Activated CD4-positive, alpha-beta T cell treated with anti-CD3 and anti-CD28 coated beads for 36 hours (primary cell): Measurements from ENCODE around the gene PAFAH1B2. TPM values are rescaled to one million over a fixed set of nuclear protein-coding genes. Genes with fewer than 3 reads are reported as not detected.

ENCODE experiments used
- ATAC-seq: fragments of 200-7000 bp; cut with Tn5 transposase; one replicate; pipeline ENCODE4 v1.10.0; 2021; ENCODE audit warnings: mild to moderate bottlenecking, moderate library complexity
- CTCF ChIA-PET: fragments of 350-600 bp; sonication (Branson Sonifier 250); formaldehyde crosslinking; loops from one replicate; lab custom pipeline; 2021; ENCODE audit warnings: antibody characterized with exemption; lab: Charles Lee
- POLR2A ChIA-PET: fragments of 350-600 bp; sonication (Branson Sonifier 250); formaldehyde crosslinking; loops from one replicate; lab custom pipeline; 2021; ENCODE audit warnings: antibody characterized with exemption, inconsistent platforms; lab: Charles Lee
- DNase-seq: peaks from one replicate; pipeline ENCODE4 v3.0.0-alpha.2; 2020
- H3K27ac Mint-ChIP-seq: one replicate; pipeline ENCODE4 v1.8.0; 2021; ENCODE audit warnings: mixed read lengths
- H3K27me3 Mint-ChIP-seq: one replicate; pipeline ENCODE4 v1.8.0; 2021; ENCODE audit warnings: mixed read lengths
- H3K36me3 Mint-ChIP-seq: one replicate; pipeline ENCODE4 v1.8.0; 2021; ENCODE audit warnings: low read depth, mixed read lengths
- H3K4me1 Mint-ChIP-seq: one replicate; pipeline ENCODE4 v1.8.0; 2021; ENCODE audit warnings: mixed read lengths
- H3K4me3 Mint-ChIP-seq: one replicate; pipeline ENCODE4 v1.8.0; 2021; ENCODE audit warnings: mild to moderate bottlenecking, moderate library complexity, mixed read lengths
- H3K9me3 Mint-ChIP-seq: one replicate; pipeline ENCODE4 v1.8.0; 2021; ENCODE audit warnings: low read depth, mixed read lengths
- intact Hi-C, 2 experiments: fragments of 100-400 bp; cut with DNase I in 1 of 2; cut with micrococcal nuclease in 1 of 2; formaldehyde crosslinking; loops; one replicate each; pipeline versions ENCODE4 v1.14.2 to v1.15.1; 2022 to 2024; cut with DNase I, micrococcal nuclease
- total RNA-seq, 2 experiments: library from RNA; stranded (reverse); gene quantifications; one replicate each; pipeline ENCODE4 v1.2.3, GENCODE V29; 2021

PAFAH1B2 gene, protein sequence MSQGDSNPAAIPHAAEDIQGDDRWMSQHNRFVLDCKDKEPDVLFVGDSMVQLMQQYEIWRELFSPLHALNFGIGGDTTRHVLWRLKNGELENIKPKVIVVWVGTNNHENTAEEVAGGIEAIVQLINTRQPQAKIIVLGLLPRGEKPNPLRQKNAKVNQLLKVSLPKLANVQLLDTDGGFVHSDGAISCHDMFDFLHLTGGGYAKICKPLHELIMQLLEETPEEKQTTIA
- 10 to 100 TPM; 44.8 to 57.5 TPM for total RNA-seq

DNA sequence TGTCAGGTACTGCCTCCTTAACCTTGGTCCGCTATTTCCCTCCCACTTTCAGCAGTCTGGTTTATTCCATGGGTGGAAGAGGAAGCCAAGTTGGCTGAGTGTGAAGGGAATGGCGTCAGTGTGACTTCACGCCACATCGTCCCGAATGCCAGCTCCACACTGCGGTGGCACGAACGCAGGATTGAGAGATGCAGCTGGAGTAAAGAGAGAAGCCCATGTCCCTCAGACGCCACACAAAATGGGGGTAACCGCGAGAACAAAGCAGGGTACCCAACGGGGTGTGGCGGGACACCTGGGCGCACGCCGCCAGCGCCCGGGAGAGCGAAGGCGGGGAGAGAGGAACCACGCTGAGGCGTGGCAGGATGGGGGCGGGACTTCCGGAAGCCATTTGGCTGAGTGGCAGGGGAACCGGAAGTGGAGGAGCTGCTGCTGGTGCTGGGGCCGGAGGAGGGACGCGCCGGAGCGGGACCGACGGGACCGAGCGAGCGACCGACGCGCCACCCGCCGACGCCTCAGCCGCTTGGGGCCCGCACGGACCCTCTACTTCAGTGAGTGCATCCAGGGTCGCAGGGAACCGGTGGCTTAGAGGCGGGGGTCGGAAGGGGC, at the start of gene PAFAH1B2:
Gene PAFAH1B2 (plus strand): TSS at position 417 of the 606 bp plus-strand sequence. CDS start 8,161 bp downstream, outside the sequence.
- Mint-ChIP-seq H3K27me3 (peaks cover 3% of the 10 kb centered on the region), H3K36me3 (peaks cover 31% of the 10 kb centered on the region), H3K4me3 (peak within 1 kb of the TSS; percentile 99), H3K27ac (peak within 1 kb of the TSS; percentile 94), H3K4me1 (peaks cover 42% of the 10 kb centered on the region), H3K9me3 (no peaks in the 10 kb centered on the region)
- CTCF ChIA-PET = interaction anchor here (0.7 to 4.0 kb wide), 9 partner anchors 18 to 412 kb away, joined by 3 to 35 read pairs (median 5); partner anchors contain the start of genes APOA5 and SIDT2
- peak; percentile 98 for DNase-seq
- intact Hi-C loops = loop anchor here (1.0 to 5.0 kb wide), 8 partner anchors 34 to 372 kb away; partner anchors contain the start of genes PCSK7 (in 2 of the 2), RNF214 (in 2 of the 2), SIDT2 (in 2 of the 2) and BUD13 (in 1 of the 2)
- POLR2A ChIA-PET = interaction anchor here (1.3 to 1.6 kb wide), 4 partner anchors 28 to 290 kb away, joined by 4 to 5 read pairs (median 4); partner anchors contain the start of gene PCSK7
- ATAC-seq = peak; percentile 93

DNA sequence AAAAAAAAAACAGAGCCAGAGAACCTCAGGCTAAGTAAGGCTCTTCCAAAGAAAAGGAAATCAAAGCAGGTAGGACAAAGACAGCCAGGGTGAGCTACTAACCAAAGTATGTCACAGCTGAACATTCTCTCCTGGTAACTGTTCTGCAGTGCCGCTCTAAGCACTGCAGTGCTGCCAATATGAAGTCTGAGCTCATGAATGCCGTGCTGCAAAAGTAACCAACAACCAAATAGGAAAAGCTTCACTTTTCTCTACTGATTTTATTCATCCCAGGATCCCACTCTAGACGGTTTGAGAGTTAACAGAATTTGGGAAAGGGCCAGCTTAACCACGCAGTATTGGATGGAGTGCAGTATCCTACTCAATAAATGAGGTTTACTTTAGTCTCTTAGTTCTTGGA, 49.3 kb upstream of the PAFAH1B2 start:
- H3K4me3 Mint-ChIP-seq = peak overlapping the region; percentile 93

DNA sequence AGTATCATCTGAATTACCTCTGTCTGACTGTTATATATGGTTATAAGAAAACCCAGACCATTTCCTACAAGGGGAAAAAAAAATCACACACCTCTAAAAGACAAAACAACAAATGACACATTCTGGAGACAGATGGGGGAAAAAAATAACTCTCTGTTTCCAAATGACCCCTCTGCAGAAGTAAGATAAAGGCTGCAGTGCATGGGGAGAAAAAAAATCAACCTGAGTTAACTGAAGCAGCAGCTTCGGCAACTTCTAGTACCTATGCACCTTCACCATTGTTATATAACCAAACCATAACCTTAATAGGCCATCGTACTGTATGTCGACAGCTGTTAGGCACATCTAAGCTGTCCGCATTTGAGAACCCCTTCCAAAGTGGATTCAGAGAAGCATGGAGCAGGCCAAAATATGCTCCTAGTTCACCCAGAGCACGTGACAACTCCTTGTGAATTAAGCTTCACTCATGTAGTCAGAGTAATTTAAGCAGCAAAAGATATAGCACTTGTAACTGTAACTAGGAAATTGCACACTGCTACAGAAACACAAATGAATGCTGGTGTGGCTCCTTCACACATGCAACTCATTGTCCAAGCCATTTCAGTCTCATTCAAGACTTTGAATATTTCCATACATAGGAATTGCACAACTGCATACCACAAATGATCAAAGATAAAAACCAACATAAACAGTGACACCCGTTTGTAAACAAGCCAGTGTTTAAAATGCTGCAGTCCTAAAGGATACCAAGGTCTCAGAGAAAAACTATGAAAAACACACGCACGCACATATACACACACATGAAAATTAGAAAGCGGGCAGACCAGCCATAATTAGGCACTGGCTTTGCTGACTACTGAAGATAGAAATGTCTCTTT, 48.6 kb upstream of the PAFAH1B2 start:
- POLR2A ChIA-PET = interaction anchor here (0.5 to 2.2 kb wide), 9 partner anchors 12 to 242 kb away, joined by 3 to 6 read pairs (median 4); no protein-coding TSS in a partner anchor
- CTCF ChIA-PET = interaction anchor here (0.6 to 1.5 kb wide), 7 partner anchors 17 to 1200 kb away, joined by 3 to 10 read pairs (median 3); no protein-coding TSS in a partner anchor
- DNase-seq (no peak), ATAC-seq (no peak)
- H3K36me3 Mint-ChIP-seq = peaks cover 17% of the 10 kb centered on the region
- H3K27me3 Mint-ChIP-seq = no peaks in the 10 kb centered on the region
- peak overlapping the region; percentile 93 for H3K27ac Mint-ChIP-seq
- H3K4me3 Mint-ChIP-seq = peak overlapping the region; percentile 93
- intact Hi-C loops = loop anchor here (2.0 to 5.0 kb wide), 3 partner anchors 69 to 1132 kb away; partner anchors contain the start of gene JAML (in 1 of the 2)
- H3K4me1 Mint-ChIP-seq = peaks cover 72% of the 10 kb centered on the region
- peaks cover 6% of the 10 kb centered on the region for H3K9me3 Mint-ChIP-seq

More for the DNA sequence above, 49.3 kb upstream of the PAFAH1B2 start:
- POLR2A ChIA-PET = interaction anchor here (0.6 to 1.8 kb wide), 7 partner anchors 22 to 241 kb away, joined by 3 to 5 read pairs (median 4); no protein-coding TSS in a partner anchor
- ATAC-seq (no peak), DNase-seq (no peak)
- peak overlapping the region; percentile 52 for H3K27ac Mint-ChIP-seq
- CTCF ChIA-PET = interaction anchor here (0.6 to 1.5 kb wide), 10 partner anchors 11 to 1201 kb away, joined by 3 to 10 read pairs (median 4); no protein-coding TSS in a partner anchor
- peaks cover 6% of the 10 kb centered on the region for H3K9me3 Mint-ChIP-seq
- intact Hi-C loops = loop anchor here in 1 of 2 experiments (1.0 to 5.0 kb wide), 2 partner anchors 163 to 1133 kb away; partner anchors contain the start of gene JAML
- no peaks in the 10 kb centered on the region for H3K27me3 Mint-ChIP-seq
- peaks cover 20% of the 10 kb centered on the region for H3K36me3 Mint-ChIP-seq
- peaks cover 80% of the 10 kb centered on the region for H3K4me1 Mint-ChIP-seq

DNA sequence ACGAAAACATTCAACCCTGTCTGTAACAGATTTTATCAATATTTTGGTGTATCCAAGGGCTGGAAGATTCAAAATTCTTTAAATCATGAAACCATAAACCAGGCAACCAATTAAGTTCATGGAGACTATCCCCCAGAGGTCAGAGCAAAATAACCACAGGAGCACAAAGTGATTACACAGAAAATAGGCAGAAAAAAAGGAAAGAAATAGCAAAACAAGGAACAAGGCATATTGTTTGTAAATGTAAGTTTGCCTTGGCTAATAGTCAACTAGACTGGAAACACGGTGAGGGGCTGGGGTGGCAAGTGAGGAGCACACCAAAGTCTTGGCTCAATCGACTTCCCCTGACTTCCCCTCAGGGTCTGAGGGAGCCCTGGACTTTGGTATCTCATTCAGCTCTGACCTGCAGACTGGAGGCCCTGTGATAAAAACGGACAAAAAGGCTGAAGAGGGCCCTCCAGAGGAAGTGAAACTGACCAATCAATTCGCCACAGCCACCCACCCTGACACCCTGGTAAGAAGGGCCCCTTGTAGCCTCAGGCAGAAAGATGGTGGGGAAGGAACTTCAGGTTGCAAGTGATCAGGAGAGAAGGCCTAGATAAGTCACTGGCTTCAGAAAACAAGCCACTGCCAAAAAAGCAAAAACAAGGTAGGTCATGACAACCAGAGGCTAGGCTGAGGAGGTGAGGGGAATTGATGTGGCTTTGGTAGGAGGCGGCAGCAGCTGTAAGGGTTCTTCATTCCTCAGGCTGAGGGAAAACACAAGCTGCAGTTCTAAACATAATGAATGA, 47.7 kb upstream of the PAFAH1B2 start:
- intact Hi-C loops = loop anchor here (2.0 to 5.0 kb wide), 3 partner anchors 70 to 1131 kb away; partner anchors contain the start of gene JAML (in 1 of the 2)
- Mint-ChIP-seq H3K9me3 (peaks cover 6% of the 10 kb centered on the region), H3K4me1 (peaks cover 67% of the 10 kb centered on the region), H3K36me3 (peaks cover 17% of the 10 kb centered on the region), H3K27ac (peak overlapping the region; percentile 93), H3K4me3 (peak overlapping the region; percentile 93), H3K27me3 (no peaks in the 10 kb centered on the region)
- ChIA-PET CTCF (interaction anchor here (1.2 to 1.8 kb wide), 4 partner anchors 13 to 301 kb away, joined by 3 to 7 read pairs (median 3); no protein-coding TSS in a partner anchor), POLR2A (interaction anchor here (0.5 to 2.2 kb wide), 7 partner anchors 13 to 134 kb away, joined by 3 to 9 read pairs (median 5); no protein-coding TSS in a partner anchor)
- ATAC-seq (peak; percentile 33), DNase-seq (peak; percentile 60)

DNA sequence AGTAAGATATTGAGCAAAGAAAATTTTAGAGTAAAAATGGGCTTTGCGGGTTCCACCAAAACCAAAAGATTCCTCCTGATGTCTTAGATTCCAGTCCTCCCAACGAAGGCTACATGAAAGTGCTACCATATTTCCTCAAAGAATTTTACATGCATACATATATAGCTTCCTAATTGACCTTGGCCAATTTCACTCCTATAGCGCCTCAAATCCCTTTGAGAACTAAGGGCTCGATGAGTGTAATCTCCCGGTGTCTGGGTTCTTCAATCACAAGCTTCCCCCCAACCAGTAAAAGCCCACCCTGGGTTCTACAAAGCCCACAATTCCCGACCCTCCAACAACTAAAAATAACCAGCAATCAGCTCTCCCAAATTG, 47.1 kb upstream of the PAFAH1B2 start:
- DNase-seq (no peak), ATAC-seq (no peak)
- peaks cover 61% of the 10 kb centered on the region for H3K4me1 Mint-ChIP-seq
- H3K9me3 Mint-ChIP-seq = peaks cover 3% of the 10 kb centered on the region
- intact Hi-C loops = loop anchor here (2.0 to 5.0 kb wide), 3 partner anchors 70 to 1130 kb away; partner anchors contain the start of gene JAML (in 1 of the 2)
- H3K27me3 Mint-ChIP-seq = no peaks in the 10 kb centered on the region
- POLR2A ChIA-PET = interaction anchor here (0.5 to 2.2 kb wide), 6 partner anchors 13 to 133 kb away, joined by 3 to 9 read pairs (median 6); no protein-coding TSS in a partner anchor
- H3K27ac Mint-ChIP-seq = peak overlapping the region; percentile 93
- CTCF ChIA-PET = interaction anchor here (1.2 to 1.8 kb wide), 4 partner anchors 13 to 302 kb away, joined by 3 to 7 read pairs (median 3); no protein-coding TSS in a partner anchor
- peaks cover 13% of the 10 kb centered on the region for H3K36me3 Mint-ChIP-seq
- peak overlapping the region; percentile 93 for H3K4me3 Mint-ChIP-seq

DNA sequence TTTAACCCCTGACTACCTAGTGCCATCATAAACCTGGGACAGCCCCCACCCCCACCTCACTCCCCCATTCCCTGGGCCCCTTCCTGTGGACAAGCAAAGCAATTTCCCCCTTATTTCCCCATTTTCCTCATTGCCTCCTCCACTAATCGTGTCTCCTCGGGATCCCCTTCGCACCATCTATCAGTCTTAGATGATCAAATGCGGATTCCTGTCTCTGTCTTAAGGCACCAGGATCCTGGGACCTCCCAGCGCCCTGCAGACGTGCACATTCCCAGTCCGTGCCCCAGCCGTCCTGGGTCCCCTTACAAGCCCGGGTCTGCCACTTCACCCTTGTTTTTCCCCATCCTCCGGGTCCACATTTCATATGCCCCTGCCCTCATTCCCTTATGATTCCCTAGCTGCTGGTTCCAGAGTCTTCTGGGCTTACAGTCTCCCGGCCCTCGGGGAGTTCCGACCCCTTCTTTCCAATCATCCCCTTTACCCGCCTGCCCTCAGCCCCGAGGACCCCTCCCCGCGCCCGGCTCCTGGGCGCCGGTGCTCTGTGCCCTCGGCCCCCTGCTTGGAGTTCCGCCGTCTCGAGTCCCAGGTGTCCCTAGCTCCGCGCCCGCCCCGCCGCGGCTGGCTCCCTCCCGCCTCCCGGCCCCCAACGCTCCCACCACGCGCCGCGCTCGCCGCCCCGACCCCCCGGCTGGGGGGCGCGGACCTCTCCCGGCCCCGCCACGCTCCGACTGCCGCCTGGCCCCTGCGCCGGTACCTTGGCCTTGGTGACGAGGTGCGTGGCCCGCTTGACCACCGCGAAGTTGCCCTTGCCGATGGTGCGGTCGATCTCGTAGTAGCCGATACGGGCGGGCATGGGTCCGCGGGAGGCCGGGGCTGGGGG, 46.5 kb upstream of the PAFAH1B2 start:
- intact Hi-C loops = loop anchor here (1.0 to 5.0 kb wide), 13 partner anchors 34 to 1130 kb away; partner anchors contain the start of genes JAML (in 1 of the 2), PCSK7 (in 1 of the 2), RNF214 (in 1 of the 2) and ZPR1 (in 1 of the 2)
- ATAC-seq (peak; percentile 13), DNase-seq (peak; percentile 57)
- H3K4me3 Mint-ChIP-seq = peak overlapping the region; percentile 93
- H3K27ac Mint-ChIP-seq = peak overlapping the region; percentile 93
- H3K36me3 Mint-ChIP-seq = peaks cover 7% of the 10 kb centered on the region
- ChIA-PET CTCF (interaction anchor here (0.6 to 1.8 kb wide), 8 partner anchors 14 to 307 kb away, joined by 3 to 7 read pairs (median 3); no protein-coding TSS in a partner anchor), POLR2A (interaction anchor here (0.8 to 2.2 kb wide), 7 partner anchors 8 to 167 kb away, joined by 3 to 9 read pairs (median 6); no protein-coding TSS in a partner anchor)
- H3K27me3 Mint-ChIP-seq = no peaks in the 10 kb centered on the region
- H3K9me3 Mint-ChIP-seq = no peaks in the 10 kb centered on the region
- H3K4me1 Mint-ChIP-seq = peaks cover 55% of the 10 kb centered on the region

DNA sequence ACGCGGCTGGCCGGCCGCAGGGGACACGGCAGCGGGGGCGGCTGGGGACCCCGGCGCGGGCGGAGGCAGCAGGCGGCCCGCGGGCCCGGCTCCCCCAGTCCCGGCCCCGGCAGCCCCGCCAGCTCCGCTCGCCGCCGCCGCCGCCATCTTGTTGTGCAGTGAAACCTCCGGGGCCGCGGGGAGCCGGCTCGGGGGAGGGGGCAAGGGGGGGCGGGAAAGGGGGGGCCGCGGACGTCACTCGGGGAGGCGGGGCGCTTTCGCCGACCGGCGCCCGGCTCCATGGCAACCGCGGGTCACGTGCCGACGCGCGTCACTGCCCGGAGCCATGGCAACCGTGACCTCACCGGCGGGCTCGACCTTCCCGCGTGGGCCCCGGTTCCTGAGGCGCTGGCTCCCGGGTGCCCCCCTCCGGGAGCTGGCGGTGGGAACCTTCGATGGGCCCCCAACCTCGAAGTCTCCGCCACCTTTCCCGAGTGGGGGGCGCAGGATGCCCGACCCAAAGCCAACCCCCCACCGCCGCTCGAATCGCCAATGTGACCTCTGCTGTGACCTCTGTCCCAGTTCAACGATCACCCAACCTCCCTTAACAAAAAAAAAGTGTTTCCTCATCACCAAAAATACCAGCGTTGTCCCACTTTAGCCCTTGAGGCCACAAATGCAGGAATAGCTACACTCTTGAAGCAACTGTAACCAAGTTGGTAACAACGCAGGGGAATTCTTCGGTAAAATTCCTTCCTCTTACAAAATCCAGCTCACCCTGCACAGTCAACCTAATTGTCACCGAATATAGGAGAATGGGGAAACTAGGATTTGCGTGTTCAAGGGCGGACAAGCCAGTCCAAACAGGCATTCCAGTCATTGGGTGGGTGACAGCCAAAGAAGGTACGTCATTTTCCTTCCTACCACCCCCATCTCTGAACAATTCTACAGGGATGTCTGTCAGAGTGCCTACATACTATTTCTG, 45.5 kb upstream of the PAFAH1B2 start, which contains the start of gene SIK3:
Gene SIK3 (minus strand): TSS at position 160 of the 964 bp plus-strand sequence. CDS start 13 bp downstream, at position 147.
- CTCF ChIA-PET = interaction anchor here (0.6 to 1.8 kb wide), 12 partner anchors 11 to 308 kb away, joined by 3 to 8 read pairs (median 3); no protein-coding TSS in a partner anchor
- H3K4me1 Mint-ChIP-seq = peaks cover 46% of the 10 kb centered on the region
- POLR2A ChIA-PET = interaction anchor here (0.5 to 2.2 kb wide), 8 partner anchors 9 to 862 kb away, joined by 3 to 6 read pairs (median 4); no protein-coding TSS in a partner anchor
- intact Hi-C loops = loop anchor here in 1 of 2 experiments (1.0 to 5.0 kb wide), 11 partner anchors 35 to 1129 kb away; partner anchors contain the start of genes JAML, PCSK7, RNF214 and ZPR1
- ATAC-seq (peak; percentile 71), DNase-seq (peak; percentile 96)
- H3K27ac Mint-ChIP-seq = peak within 1 kb of the TSS; percentile 93
- H3K27me3 Mint-ChIP-seq = no peaks in the 10 kb centered on the region
- no peaks in the 10 kb centered on the region for H3K9me3 Mint-ChIP-seq
- H3K4me3 Mint-ChIP-seq = peak within 1 kb of the TSS; percentile 93
- H3K36me3 Mint-ChIP-seq = peaks cover 4% of the 10 kb centered on the region
